K562 (cell line): ENCODE data around the gene ZFYVE26. TPM values are rescaled to one million over a fixed set of nuclear protein-coding genes. Genes with fewer than 3 reads are reported as not detected.

Experiments used
- ATAC-seq: fragments of 200-7000 bp; cut with Tn5 transposase; 3 replicates; pipeline ENCODE4 v1.9.1; 2020; ENCODE audit warnings: moderate library complexity
- BruUV-seq: library from RNA; stranded (reverse); fragments of 400-500 nt; replicated peaks from 2 replicates; lab custom pipeline; 2021; lab: Mats Ljungman, UMichigan
- CTCF ChIA-PET: fragments of 300-600 bp; formaldehyde crosslinking; extraction: SDS; loops from one replicate; lab custom pipeline; 2021; ENCODE audit warnings: low intra/inter-chr PET ratio; lab: Yijun Ruan, JAX
- POLR2A ChIA-PET: fragments of 300-600, 350-650 bp; sonication (Branson Sonifier 250); formaldehyde crosslinking; extraction: SDS; loops from one replicate; lab custom pipeline; 2021; ENCODE audit warnings: antibody characterized with exemption, inconsistent platforms; lab: Yijun Ruan, JAX
- DNase-seq, 4 experiments: peaks; one replicate each; pipeline versions ENCODE4 v3.0.0 to v3.0.0-alpha.2; 2011 to 2018; ENCODE audit warnings: low spot score in 3 of 4, mixed read lengths in 3 of 4; ENCODE audit errors: extremely low read depth in 1 of 4
- FAIRE-seq: peaks from 2 replicates; lab custom pipeline; 2011; peaks lifted over from hg19 to GRCh38; lab: Jason Lieb, UNC
- H2AFZ ChIP-seq: 2 replicates; pipeline ENCODE4 v1.6.0; 2011; ENCODE audit warnings: low read depth, low read length, control low read depth, inconsistent platforms
- H3K27ac ChIP-seq: fragments of 200-600 bp; 3 replicates; pipeline ENCODE4 v1.8.0; 2011; ENCODE audit warnings: low read depth, mild to moderate bottlenecking, control low read depth, inconsistent platforms, low read length, moderate library complexity, mixed read lengths; ENCODE audit errors: extremely low read depth
- H3K27me3 ChIP-seq, 2 experiments: fragments of 300-600 bp in 1 of 2; 2 replicates in 1 of 2; 3 replicates in 1 of 2; pipeline versions ENCODE4 v1.6.0 to v1.8.0; 2011; ENCODE audit warnings: inconsistent platforms in 2 of 2, low read length in 2 of 2, mild to moderate bottlenecking in 1 of 2, mixed read lengths in 1 of 2, moderate library complexity in 1 of 2; ENCODE audit not compliant: control insufficient read depth in 2 of 2, insufficient read depth in 2 of 2
- H3K36me3 ChIP-seq: fragments of 300-600 bp; 3 replicates; pipeline ENCODE4 v1.8.0; 2011; ENCODE audit warnings: mild to moderate bottlenecking, low read length, inconsistent platforms; ENCODE audit not compliant: control insufficient read depth, insufficient read depth
- H3K4me1 ChIP-seq, 2 experiments: fragments of 200-600 bp in 1 of 2; replicated peaks in 1 of 2; 2 replicates in 1 of 2; 3 replicates in 1 of 2; pipeline versions ENCODE4 v1.5.1 to v1.8.0; 2011; ENCODE audit warnings: inconsistent platforms in 2 of 2, low read length in 2 of 2, mild to moderate bottlenecking in 1 of 2, mixed read lengths in 1 of 2, moderate library complexity in 1 of 2; ENCODE audit not compliant: control insufficient read depth in 2 of 2, insufficient read depth in 2 of 2
- H3K4me2 ChIP-seq: 2 replicates; pipeline ENCODE4 v1.6.1; 2011; ENCODE audit warnings: low read length, control low read depth, inconsistent platforms, mixed read lengths; ENCODE audit not compliant: insufficient read depth
- H3K4me3 ChIP-seq: fragments of 200-600 bp; sonication (generic), shearing (Covaris generic); 2 replicates; pipeline ENCODE4 v1.5.1; 2016; ENCODE audit warnings: control low read depth, inconsistent platforms
- H3K79me2 ChIP-seq: fragments of 200-600 bp; 3 replicates; pipeline ENCODE4 v1.8.0; 2011; ENCODE audit warnings: low read length, inconsistent platforms; ENCODE audit not compliant: control insufficient read depth, insufficient read depth
- H3K9ac ChIP-seq, 2 experiments: 2 replicates each; pipeline versions ENCODE4 v1.6.0 to v1.6.1; 2011; ENCODE audit warnings: low read depth in 2 of 2, low read length in 2 of 2, control low read depth in 1 of 2, inconsistent platforms in 1 of 2, mild to moderate bottlenecking in 1 of 2, mixed read lengths in 1 of 2; ENCODE audit not compliant: insufficient read depth in 1 of 2
- H3K9me1 ChIP-seq: one replicate; pipeline ENCODE4 v1.6.0; 2011; ENCODE audit warnings: inconsistent platforms, mild to moderate bottlenecking, low read length, moderate library complexity; ENCODE audit not compliant: control insufficient read depth, insufficient read depth
- H3K9me3 ChIP-seq: replicated peaks from 2 replicates; pipeline ENCODE4 v1.5.1; 2011; ENCODE audit warnings: low read depth, low read length, inconsistent platforms; ENCODE audit not compliant: control insufficient read depth, insufficient read depth
- H4K20me1 ChIP-seq: replicated peaks from 2 replicates; pipeline ENCODE4 v1.6.1; 2011; ENCODE audit warnings: low read length, inconsistent platforms, mixed read lengths; ENCODE audit not compliant: control insufficient read depth, insufficient read depth
- NR2C1 ChIP-seq, 2 experiments: fragments of 450-650 bp; IDR thresholded peaks; 2 replicates each; pipeline ENCODE4 v1.6.1; 2017; ENCODE audit warnings: mild to moderate bottlenecking in 2 of 2, antibody characterized with exemption in 1 of 2, inconsistent platforms in 1 of 2, missing compliant biosample characterization in 1 of 2, missing genetic modification characterization in 1 of 2
- WGBS: fragments of 100-300 bp; shearing (Covaris generic); methylation state at CpG from one replicate; pipeline ENCODE4 v1.1.6; 2016; ENCODE audit warnings: low coverage, mixed read lengths; ENCODE audit not compliant: insufficient coverage; ENCODE audit errors: missing lambda C conversion rate; 5-methylcytosine and 5-hydroxymethylcytosine counted together
- in situ Hi-C: fragments of 300-500 bp; cut with MboI; formaldehyde crosslinking; loops from 4 replicates; pipeline ENCODE4 v1.15.0; 2018; ENCODE audit warnings: inconsistent platforms, mixed read lengths
- intact Hi-C: fragments of 100-400 bp; cut with micrococcal nuclease; formaldehyde crosslinking; loops from 2 replicates; pipeline ENCODE4 v1.14.2; 2022
- polyA plus RNA-seq, 8 experiments: library from polyadenylated mRNA; depleted of rRNA in 4 of 8; stranded (reverse) in 5 of 8; unstranded in 3 of 8; fragments of >200 nt; fragmentation: Nextera tagmentation in 2 of 8; fragmentation: Illumina TruSeq in 1 of 8; extraction: Ambion mirVana in 2 of 8; extraction: Trizol in 1 of 8; gene quantifications; 2 replicates each; pipeline versions ENCODE4 v1.2.1 to v1.2.3, GENCODE V29; 2011 to 2014; ENCODE audit warnings: inconsistent platforms in 1 of 8, missing spikeins in 1 of 8
- total RNA-seq, 7 experiments: library from RNA; depleted of rRNA in 6 of 7; stranded (reverse); fragments of >200 nt in 6 of 7; fragmentation: Illumina TruSeq in 2 of 7; extraction: Trizol in 2 of 7; gene quantifications; 2 replicates each; pipeline versions ENCODE4 v1.2.1 to v1.2.3, GENCODE V29; 2011 to 2021; ENCODE audit warnings: low replicate concordance in 1 of 7
- TF ChIP-seq, protein P1 (sequence below): fragments of 150-350 bp; IDR thresholded peaks from 2 replicates; pipeline ENCODE4 v1.6.1; 2014; ENCODE audit warnings: low read depth, mild to moderate bottlenecking, low read length, borderline replicate concordance
- TF ChIP-seq, protein P2 (sequence below): fragments of 250-450 bp; sonication (Bioruptor Pico); IDR thresholded peaks from 2 replicates; pipeline ENCODE4 v1.4.0; 2020; ENCODE audit warnings: mild to moderate bottlenecking, moderate library complexity

The ZFYVE26 gene
- total and polyA plus RNA-seq, 9 of the 15 experiments (the other 6 are each of a cell fraction or from before 2014, with no cell fraction given), result 0.32 to 9.1 (median 5.9) TPM

DNA sequence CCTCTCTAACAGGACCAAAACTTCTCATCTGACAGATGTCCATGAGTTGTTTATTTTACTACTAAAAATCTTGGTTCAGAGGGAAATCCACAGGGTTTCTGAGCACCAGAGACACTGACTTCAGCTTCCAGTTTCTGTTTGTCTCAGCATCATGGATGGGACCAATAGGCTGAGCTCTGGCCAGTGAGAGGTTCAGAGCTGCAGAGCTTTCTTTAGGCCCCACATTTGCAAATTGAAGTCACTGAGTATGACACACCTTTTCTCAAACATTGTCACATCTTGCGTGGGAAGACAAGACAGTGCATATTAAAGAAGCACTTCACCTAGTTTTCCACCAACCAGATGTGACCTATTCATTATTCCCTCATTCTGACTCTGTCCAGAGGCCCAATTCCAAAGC lies 69.5 kb downstream of the ZFYVE26 start:
- no peaks in the 10 kb centered on the region for H3K9me1 ChIP-seq
- H3K4me3 ChIP-seq, result no peak overlapping the region
- no peak overlapping the region for H3K4me2 ChIP-seq
- no peaks in the 10 kb centered on the region for H3K9me3 ChIP-seq
- no TSS peak for BruUV-seq
- 40% methylated on average over 1 of the region's 1 CpG for WGBS
- H3K9ac ChIP-seq, result no peak overlapping the region
- CTCF ChIA-PET, result no interaction called here
- intact Hi-C loops (no loop called here), in situ Hi-C loops (no loop called here)
- no peaks in the 10 kb centered on the region for H3K4me1 ChIP-seq
- no peak for FAIRE-seq
- H3K36me3 ChIP-seq, result peaks cover 17% of the 10 kb centered on the region; the same call in 1 of the 3 replicates
- ATAC-seq, result no peak
- TF ChIP-seq, protein P1, sequence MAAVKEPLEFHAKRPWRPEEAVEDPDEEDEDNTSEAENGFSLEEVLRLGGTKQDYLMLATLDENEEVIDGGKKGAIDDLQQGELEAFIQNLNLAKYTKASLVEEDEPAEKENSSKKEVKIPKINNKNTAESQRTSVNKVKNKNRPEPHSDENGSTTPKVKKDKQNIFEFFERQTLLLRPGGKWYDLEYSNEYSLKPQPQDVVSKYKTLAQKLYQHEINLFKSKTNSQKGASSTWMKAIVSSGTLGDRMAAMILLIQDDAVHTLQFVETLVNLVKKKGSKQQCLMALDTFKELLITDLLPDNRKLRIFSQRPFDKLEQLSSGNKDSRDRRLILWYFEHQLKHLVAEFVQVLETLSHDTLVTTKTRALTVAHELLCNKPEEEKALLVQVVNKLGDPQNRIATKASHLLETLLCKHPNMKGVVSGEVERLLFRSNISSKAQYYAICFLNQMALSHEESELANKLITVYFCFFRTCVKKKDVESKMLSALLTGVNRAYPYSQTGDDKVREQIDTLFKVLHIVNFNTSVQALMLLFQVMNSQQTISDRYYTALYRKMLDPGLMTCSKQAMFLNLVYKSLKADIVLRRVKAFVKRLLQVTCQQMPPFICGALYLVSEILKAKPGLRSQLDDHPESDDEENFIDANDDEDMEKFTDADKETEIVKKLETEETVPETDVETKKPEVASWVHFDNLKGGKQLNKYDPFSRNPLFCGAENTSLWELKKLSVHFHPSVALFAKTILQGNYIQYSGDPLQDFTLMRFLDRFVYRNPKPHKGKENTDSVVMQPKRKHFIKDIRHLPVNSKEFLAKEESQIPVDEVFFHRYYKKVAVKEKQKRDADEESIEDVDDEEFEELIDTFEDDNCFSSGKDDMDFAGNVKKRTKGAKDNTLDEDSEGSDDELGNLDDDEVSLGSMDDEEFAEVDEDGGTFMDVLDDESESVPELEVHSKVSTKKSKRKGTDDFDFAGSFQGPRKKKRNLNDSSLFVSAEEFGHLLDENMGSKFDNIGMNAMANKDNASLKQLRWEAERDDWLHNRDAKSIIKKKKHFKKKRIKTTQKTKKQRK, result no peak
- TF ChIP-seq, protein P2, sequence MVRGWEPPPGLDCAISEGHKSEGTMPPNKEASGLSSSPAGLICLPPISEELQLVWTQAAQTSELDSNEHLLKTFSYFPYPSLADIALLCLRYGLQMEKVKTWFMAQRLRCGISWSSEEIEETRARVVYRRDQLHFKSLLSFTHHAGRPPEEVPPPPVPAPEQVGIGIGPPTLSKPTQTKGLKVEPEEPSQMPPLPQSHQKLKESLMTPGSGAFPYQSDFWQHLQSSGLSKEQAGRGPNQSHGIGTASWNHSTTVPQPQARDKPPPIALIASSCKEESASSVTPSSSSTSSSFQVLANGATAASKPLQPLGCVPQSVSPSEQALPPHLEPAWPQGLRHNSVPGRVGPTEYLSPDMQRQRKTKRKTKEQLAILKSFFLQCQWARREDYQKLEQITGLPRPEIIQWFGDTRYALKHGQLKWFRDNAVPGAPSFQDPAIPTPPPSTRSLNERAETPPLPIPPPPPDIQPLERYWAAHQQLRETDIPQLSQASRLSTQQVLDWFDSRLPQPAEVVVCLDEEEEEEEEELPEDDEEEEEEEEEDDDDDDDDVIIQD, result no peak
- TF ChIP-seq NR2C1 (IDR thresholded peaks at IDR 0.05) (no peak), NR2C1 (tag; IDR thresholded peaks at IDR 0.05) (no peak)
- no peaks in the 10 kb centered on the region for H4K20me1 ChIP-seq
- H3K27me3 ChIP-seq, result no peaks in the 10 kb centered on the region
- no peak overlapping the region for H3K27ac ChIP-seq
- no peak overlapping the region for H2AFZ ChIP-seq
- DNase-seq, result no peak
- H3K79me2 ChIP-seq, result no peaks in the 10 kb centered on the region
- POLR2A ChIA-PET, result no interaction called here
